Esophagus (tissue), 2 donors: Measurements from ENCODE around the gene DTWD2. TPM values are rescaled to one million over a fixed set of nuclear protein-coding genes. Genes with fewer than 3 reads are reported as not detected.
"Not testable (repeated sequence)": the region's sequence is repeated elsewhere in the genome, so short reads cannot be mapped to it uniquely, and the experiment has no call there.

Source experiments
- H3K27ac ChIP-seq, 2 donors: one replicate each; pipeline ENCODE4 v1.5.1; 2013; ENCODE audit warnings: low read depth in 2 of 2, mild to moderate bottlenecking in 2 of 2, inconsistent platforms in 1 of 2, low read length in 1 of 2, moderate library complexity in 1 of 2
- H3K27me3 ChIP-seq, 2 donors: one replicate each; pipeline ENCODE4 v1.6.1; 2013; ENCODE audit warnings: low read length in 2 of 2, control low read depth in 1 of 2, mild to moderate bottlenecking in 1 of 2; ENCODE audit not compliant: insufficient read depth in 2 of 2, control insufficient read depth in 1 of 2
- H3K36me3 ChIP-seq, 2 donors: one replicate each; pipeline ENCODE4 v1.6.1; 2013; ENCODE audit warnings: low read length in 1 of 2; ENCODE audit not compliant: control insufficient read depth in 2 of 2, insufficient read depth in 2 of 2
- H3K4me1 ChIP-seq, 2 donors: one replicate each; pipeline ENCODE4 v1.6.1; 2013; ENCODE audit warnings: low read length in 1 of 2; ENCODE audit not compliant: control insufficient read depth in 2 of 2, insufficient read depth in 2 of 2
- H3K4me3 ChIP-seq, 2 donors: one replicate each; pipeline ENCODE4 v1.5.1; 2013; ENCODE audit warnings: low read length in 2 of 2, mild to moderate bottlenecking in 2 of 2, low read depth in 1 of 2, moderate library complexity in 1 of 2
- H3K9me3 ChIP-seq, 2 donors: one replicate each; pipeline ENCODE4 v1.6.1; 2013; ENCODE audit warnings: mild to moderate bottlenecking in 2 of 2, low read depth in 1 of 2, low read length in 1 of 2, moderate library complexity in 1 of 2; ENCODE audit not compliant: control insufficient read depth in 2 of 2, insufficient read depth in 1 of 2
- WGBS, 2 donors: extraction: QIAGEN DNeasy Blood & Tissue Kit; methylation state at CpG; one replicate each; pipeline ENCODE4 v1.1.7; 2013; 5-methylcytosine and 5-hydroxymethylcytosine counted together
- polyA plus RNA-seq, 2 donors: library from polyadenylated mRNA; stranded (reverse); fragments of 200-250 nt; gene quantifications; one replicate each; pipeline ENCODE4 v1.2.3, GENCODE V29; 2013
- donor health status: healthy with polysubstance abuse.
- donor health status: Bipolar disorder and iron deficiency.

DTWD2 gene
- polyA plus RNA-seq, 2 donors: 2.1 to 2.6 TPM

DNA sequence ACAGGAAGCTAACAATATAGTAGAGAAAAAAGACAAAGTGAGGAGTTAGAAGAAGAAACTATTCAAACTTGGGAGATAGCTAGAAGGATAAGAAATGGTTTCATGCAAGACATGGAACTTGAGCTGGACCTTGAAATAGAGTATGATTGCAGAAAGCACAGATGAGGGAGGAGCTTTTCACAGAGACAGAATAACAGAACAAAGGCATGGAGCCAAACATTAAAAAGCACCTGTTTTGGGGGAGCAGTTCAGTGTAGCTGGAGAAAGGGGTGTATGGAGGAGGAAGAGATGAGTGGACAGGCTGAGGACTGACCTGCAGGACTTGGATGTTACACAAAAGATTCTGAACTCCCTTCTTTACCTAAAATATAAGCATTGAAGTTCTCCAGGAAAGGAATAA is 25.2 kb downstream of the DTWD2 start:
- Histone ChIP-seq H3K27ac (no peak overlapping the region), H3K4me3 (no peak overlapping the region), H3K27me3 (no peaks in the 10 kb centered on the region), H3K9me3 (no peaks in the 10 kb centered on the region), H3K4me1 (no peaks in the 10 kb centered on the region), H3K36me3 (no peaks in the 10 kb centered on the region)

DNA sequence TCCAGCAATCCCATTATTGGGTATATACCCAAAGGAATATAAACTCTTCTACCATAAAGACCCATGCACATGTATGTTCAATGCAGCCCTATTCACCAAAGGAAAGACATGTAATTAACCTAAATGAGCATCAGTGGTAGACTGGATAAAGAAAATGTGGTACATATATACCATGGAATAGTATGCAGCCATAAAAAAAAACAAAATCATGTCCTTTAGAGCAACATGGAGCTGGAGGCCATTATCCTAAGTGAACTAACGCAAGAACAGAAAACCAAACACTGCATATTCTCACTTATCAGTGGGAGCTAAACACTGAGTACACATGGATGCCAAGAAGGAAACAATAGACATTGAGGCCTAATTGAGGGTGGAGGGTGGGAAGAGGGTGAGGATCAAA is 27.8 kb downstream of the DTWD2 start:
- Histone ChIP-seq H3K9me3 (no peaks in the 10 kb centered on the region), H3K4me1 (no peaks in the 10 kb centered on the region), H3K36me3 (no peaks in the 10 kb centered on the region), H3K27me3 (no peaks in the 10 kb centered on the region), H3K4me3 (no peak overlapping the region), H3K27ac (no peak overlapping the region)
- WGBS, 2 donors: 97 to 98% methylated on average over 1 of the region's 1 CpG

DNA sequence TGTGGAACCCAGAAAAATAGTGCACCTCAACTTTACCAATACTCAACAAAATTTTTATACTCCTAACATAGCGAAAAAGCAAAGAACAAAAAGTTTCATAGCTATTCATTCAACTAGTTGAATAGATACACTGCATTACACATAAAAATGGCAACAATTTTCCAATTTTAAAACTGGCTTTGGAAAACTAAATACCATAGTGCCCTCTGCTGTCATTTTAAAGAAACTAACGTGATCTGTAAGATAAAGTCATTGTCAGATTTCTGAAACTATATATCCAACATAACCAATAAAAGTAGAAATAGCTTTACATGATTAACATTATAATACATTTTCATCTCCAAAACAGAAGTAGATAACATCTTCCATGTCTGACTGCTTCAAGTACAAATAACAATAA is 31.6 kb downstream of the DTWD2 start:
- 50% methylated on average over 2 of the region's 2 CpGs for WGBS, 2 donors
- H3K4me3 ChIP-seq: no peak overlapping the region
- no peak overlapping the region for H3K27ac ChIP-seq
- H3K4me1 ChIP-seq: no peaks in the 10 kb centered on the region
- H3K9me3 ChIP-seq: no peaks in the 10 kb centered on the region
- H3K27me3 ChIP-seq: no peaks in the 10 kb centered on the region
- H3K36me3 ChIP-seq: no peaks in the 10 kb centered on the region

DNA sequence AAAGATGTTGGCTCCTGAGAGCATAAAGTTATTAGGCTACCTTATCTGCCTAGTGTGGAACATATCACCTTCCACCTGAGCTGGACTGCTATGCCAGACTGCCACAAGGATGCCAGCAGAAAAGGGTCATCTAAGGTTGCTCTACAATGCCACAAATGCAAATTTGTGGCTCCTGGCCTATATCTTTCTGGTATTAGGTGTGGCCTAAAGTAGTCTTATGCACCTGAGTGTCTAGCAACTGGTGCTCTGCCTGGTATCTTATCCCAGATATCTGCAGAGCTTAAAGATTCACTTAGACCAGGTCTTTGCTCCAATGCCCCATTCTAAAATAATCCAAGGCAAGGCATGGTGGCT is 34.7 kb downstream of the DTWD2 start:
- no peak overlapping the region for H3K27ac ChIP-seq
- H3K4me1 ChIP-seq: no peaks in the 10 kb centered on the region
- H3K9me3 ChIP-seq: no peaks in the 10 kb centered on the region
- H3K4me3 ChIP-seq: no peak overlapping the region
- no peaks in the 10 kb centered on the region for H3K27me3 ChIP-seq
- no peaks in the 10 kb centered on the region for H3K36me3 ChIP-seq

DNA sequence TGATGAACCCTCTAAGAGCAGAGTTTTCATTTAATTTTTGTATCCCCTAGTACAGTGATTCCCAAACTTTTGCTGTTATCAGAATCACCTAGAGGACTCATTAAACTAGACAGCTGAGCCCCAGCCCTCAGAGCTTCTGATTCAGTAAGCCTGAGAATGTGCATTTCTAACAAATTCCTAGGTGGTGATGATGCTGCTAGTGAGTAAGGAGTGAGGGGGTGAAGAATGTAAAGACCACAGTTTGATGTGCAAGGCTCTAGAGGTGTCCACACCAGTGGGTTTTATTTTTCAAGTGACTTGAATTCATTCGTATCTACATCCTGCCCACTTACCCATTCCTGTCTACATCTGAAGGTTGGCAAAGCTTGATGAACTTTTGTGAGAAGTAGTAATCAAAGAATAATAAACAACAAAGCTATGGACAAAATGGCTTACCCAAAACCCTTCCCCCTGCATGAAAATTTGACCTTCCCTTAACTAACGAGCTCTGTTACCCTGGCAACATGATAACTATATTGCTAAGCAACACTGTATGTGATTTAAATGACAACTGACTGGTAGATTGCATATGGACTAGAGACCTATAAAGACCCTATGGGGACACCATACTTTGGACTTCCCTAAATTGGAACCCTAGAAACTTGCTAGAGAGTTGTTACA is 35.2 kb downstream of the DTWD2 start:
- no peak overlapping the region for H3K27ac ChIP-seq
- no peaks in the 10 kb centered on the region for H3K27me3 ChIP-seq
- 80 to 84% methylated on average over 2 of the region's 2 CpGs for WGBS, 2 donors
- H3K4me3 ChIP-seq: no peak overlapping the region
- no peaks in the 10 kb centered on the region for H3K9me3 ChIP-seq
- no peaks in the 10 kb centered on the region for H3K36me3 ChIP-seq
- H3K4me1 ChIP-seq: no peaks in the 10 kb centered on the region

DNA sequence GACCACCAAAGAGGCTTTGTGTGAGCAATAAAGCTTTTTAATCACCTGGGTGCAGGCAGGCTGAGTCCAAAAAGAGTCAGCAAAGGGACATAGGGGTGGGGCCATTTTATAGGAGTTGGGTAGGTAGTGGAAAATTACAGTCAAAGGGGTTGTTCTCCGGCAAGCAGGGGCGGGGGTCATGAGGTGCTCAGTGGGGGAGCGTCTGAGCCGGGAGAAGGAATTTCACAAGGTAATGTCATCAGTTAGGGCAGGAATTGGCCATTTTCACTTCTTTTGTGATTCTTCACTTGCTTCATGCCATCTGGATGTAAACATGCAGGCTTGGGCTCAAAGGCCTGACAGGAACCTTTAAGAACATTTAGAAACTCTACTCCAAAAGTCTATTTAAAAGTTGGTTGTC is 36.0 kb downstream of the DTWD2 start:
- not testable (repeated sequence) for H3K27ac ChIP-seq, H3K4me1 ChIP-seq, H3K9me3 ChIP-seq, H3K36me3 ChIP-seq, H3K27me3 ChIP-seq, H3K4me3 ChIP-seq
- WGBS, 2 donors: 94 to 98% methylated on average over 4 of the region's 4 CpGs

DNA sequence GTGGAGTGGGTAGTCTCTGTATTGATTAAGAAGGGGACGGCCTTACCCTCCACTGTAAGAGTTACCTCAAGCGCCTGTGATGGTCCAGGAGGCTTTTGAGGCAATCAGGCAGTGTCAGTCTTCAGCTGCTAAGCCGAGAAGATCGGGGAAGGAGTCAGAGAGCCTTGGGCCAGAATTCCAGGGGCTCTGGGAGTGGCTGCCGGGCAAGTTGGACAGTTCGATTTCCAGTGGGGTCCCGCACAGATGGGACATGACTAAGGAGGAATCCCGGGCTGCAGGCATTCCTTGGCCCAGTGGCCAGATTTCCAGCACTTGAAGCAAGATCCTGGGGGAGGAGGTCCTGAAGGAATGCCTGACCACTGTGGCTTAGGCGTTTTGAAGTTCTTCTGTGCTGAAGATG is 38.0 kb downstream of the DTWD2 start:
- H3K4me3 ChIP-seq, H3K27ac ChIP-seq, H3K36me3 ChIP-seq, H3K9me3 ChIP-seq, H3K4me1 ChIP-seq, H3K27me3 ChIP-seq: not testable (repeated sequence)
- WGBS, 2 donors: 91 to 94% methylated on average over 9 of the region's 9 CpGs

DNA sequence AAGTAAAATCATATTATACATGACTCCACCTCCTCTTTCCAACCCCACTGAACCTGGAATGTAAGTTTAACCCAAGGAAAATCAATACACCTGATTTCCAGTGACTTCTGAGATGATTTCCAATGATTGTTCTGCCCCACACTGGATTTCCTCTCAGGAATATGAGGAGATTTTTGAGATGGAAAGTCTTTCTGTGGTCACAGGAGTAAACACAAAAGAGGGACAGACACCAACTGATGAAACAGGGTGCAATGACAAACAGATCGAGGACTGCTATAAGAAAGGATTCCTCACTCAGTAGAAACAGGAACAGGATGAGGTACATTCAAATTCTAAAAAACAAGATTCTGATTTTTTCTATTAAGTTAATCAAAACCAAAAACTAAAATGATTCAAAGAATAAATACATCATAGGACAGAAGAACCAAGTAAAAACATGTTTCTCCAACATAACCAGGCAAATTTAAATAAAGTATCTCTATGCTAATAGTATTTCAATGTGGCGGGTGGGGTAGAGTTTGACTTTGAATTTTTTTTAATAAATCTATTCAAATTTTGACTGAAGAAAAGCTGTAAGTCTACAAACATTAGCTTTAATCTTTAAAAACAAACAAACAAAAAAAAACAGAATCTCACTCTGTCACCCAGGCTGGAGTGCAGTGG is 42.1 kb downstream of the DTWD2 start:
- Histone ChIP-seq H3K4me1 (no peaks in the 10 kb centered on the region), H3K27ac (no peak overlapping the region), H3K4me3 (no peak overlapping the region), H3K36me3 (no peaks in the 10 kb centered on the region), H3K27me3 (no peaks in the 10 kb centered on the region), H3K9me3 (no peaks in the 10 kb centered on the region)
- WGBS, 2 donors: 91 to 92% methylated on average over 2 of the region's 2 CpGs

DNA sequence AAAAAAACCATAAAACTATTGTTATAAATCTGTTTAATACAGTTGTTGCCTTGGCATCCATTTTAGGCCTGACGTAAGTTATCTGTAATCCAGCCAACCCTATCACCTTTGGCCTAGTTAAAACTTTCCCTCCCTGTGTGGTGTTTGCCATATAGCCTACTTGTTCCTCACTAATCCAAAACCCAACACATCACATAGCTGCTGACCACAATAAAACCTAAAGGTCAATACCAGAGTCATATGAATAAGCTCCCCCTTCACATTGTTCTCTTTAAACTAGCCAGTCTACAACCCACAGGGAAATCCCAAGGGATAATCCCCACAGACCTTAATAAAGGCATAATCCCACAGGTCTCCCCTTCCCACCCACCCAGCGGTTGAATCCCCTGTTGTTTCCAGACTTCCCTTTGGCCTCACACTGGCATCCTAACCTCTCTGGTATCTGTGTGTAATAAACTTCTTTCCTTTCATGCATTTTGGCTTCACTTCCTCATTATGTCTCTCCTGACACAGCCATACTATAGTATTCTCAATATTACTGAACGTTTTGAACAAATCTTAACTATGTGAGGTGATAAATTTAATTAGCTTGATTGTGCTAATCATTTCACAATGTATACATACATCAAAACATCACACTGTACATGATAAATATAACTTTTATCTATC is 50.8 kb downstream of the DTWD2 start:
- 73 to 74% methylated on average over 3 of the region's 3 CpGs for WGBS, 2 donors

DNA sequence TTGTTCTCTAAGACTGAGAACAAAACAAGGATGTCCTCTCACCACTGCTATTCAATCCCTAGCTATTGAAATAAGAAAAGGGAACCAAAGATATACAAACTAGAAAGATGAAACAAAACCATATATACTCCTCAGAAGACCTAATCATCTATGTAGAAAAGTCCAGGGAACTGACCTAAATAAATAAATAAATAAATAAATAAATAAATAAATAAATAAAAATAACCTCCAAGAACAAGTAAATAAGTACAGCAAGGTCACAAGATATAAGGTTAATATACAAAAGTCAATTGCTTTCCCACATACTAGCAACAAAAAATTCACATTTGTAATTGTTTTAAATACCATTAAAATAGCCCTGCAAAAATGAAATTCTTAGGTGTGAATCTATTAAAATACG is 54.6 kb downstream of the DTWD2 start:
- H3K4me1 ChIP-seq: no peaks in the 10 kb centered on the region
- no peaks in the 10 kb centered on the region for H3K36me3 ChIP-seq
- H3K4me3 ChIP-seq: no peak overlapping the region
- H3K9me3 ChIP-seq: no peaks in the 10 kb centered on the region
- no peaks in the 10 kb centered on the region for H3K27me3 ChIP-seq
- 97 to 99% methylated on average over 1 of the region's 1 CpG for WGBS, 2 donors
- H3K27ac ChIP-seq: no peak overlapping the region

More for the DNA sequence above, 50.8 kb downstream of the DTWD2 start:
- H3K4me1 ChIP-seq: no peaks in the 10 kb centered on the region
- no peaks in the 10 kb centered on the region for H3K27me3 ChIP-seq
- H3K27ac ChIP-seq: no peak overlapping the region
- H3K4me3 ChIP-seq: no peak overlapping the region
- no peaks in the 10 kb centered on the region for H3K36me3 ChIP-seq
- H3K9me3 ChIP-seq: no peaks in the 10 kb centered on the region
